GM12878 (cell line): Measurements from ENCODE around the gene CIROP. TPM values are rescaled to one million over a fixed set of nuclear protein-coding genes. Genes with fewer than 3 reads are reported as not detected.
A peak's percentile ranks its signal among the peaks of the same experiment; 100 is the strongest.

Experiments
- ATF7 ChIP-seq: fragments of 450-650 bp; IDR thresholded peaks from 2 replicates; pipeline ENCODE4 v1.6.1; 2016; ENCODE audit warnings: low read depth, mild to moderate bottlenecking
- BACH1 ChIP-seq: fragments of 450-650 bp; IDR thresholded peaks from 2 replicates; pipeline ENCODE4 v1.6.1; 2017; ENCODE audit warnings: mild to moderate bottlenecking, borderline replicate concordance
- BHLHE40 ChIP-seq, 2 experiments: fragments of 450-650 bp in 1 of 2; IDR thresholded peaks; 2 replicates each; pipeline ENCODE4 v1.6.1; 2011 to 2017; ENCODE audit warnings: low read depth in 2 of 2, borderline replicate concordance in 1 of 2, improper control_type of control experiment in 1 of 2, low read length in 1 of 2, mild to moderate bottlenecking in 1 of 2
- CBX5 ChIP-seq: sonication (generic); IDR thresholded peaks from 2 replicates; pipeline ENCODE4 v1.6.1; 2016; ENCODE audit warnings: low read depth, moderate library complexity, mild to moderate bottlenecking, inconsistent platforms
- CHD1 ChIP-seq: IDR thresholded peaks from 2 replicates; pipeline ENCODE4 v1.6.1; 2012; ENCODE audit warnings: low read depth, low read length, improper control_type of control experiment
- CTCF ChIP-seq, 3 experiments: IDR thresholded peaks in 2 of 3; conservative IDR thresholded peaks in 1 of 3; 2 replicates each; pipeline ENCODE4 v1.5.1; 2011; ENCODE audit warnings: low read depth in 3 of 3, low read length in 3 of 3, mild to moderate bottlenecking in 3 of 3, control low read depth in 2 of 3, moderate library complexity in 2 of 3, inconsistent platforms in 1 of 3, mixed read lengths in 1 of 3; ENCODE audit not compliant: control insufficient read depth in 2 of 3, insufficient read depth in 1 of 3; ENCODE audit errors: extremely low read depth in 1 of 3
- DPF2 ChIP-seq: fragments of 450-650 bp; IDR thresholded peaks from 2 replicates; pipeline ENCODE4 v1.6.1; 2017; ENCODE audit warnings: mild to moderate bottlenecking
- E2F8 ChIP-seq: fragments of 450-650 bp; IDR thresholded peaks from 2 replicates; pipeline ENCODE4 v1.6.1; 2018; ENCODE audit warnings: mild to moderate bottlenecking, low read depth, moderate library complexity; ENCODE audit not compliant: partially characterized antibody
- FOS ChIP-seq: IDR thresholded peaks from 3 replicates; pipeline ENCODE4 v1.6.1; 2011; ENCODE audit warnings: borderline replicate concordance; ENCODE audit not compliant: insufficient read length; ENCODE audit errors: extremely low read depth
- IKZF2 ChIP-seq, 2 experiments: fragments of 450-650 bp; IDR thresholded peaks; 2 replicates each; pipeline ENCODE4 v1.6.1; 2017; ENCODE audit warnings: mild to moderate bottlenecking in 2 of 2, moderate library complexity in 2 of 2
- IRF5 ChIP-seq: fragments of 450-650 bp; IDR thresholded peaks from 2 replicates; pipeline ENCODE4 v1.6.1; 2017; ENCODE audit warnings: borderline replicate concordance
- KAT2A ChIP-seq: conservative IDR thresholded peaks from 2 replicates; pipeline ENCODE4 v1.6.1; 2011; ENCODE audit warnings: low read depth, low read length; ENCODE audit not compliant: control insufficient read depth
- KLF5 ChIP-seq: fragments of 450-650 bp; IDR thresholded peaks from 2 replicates; pipeline ENCODE4 v1.6.1; 2014; ENCODE audit warnings: mild to moderate bottlenecking; ENCODE audit not compliant: partially characterized antibody
- NBN ChIP-seq: fragments of 450-650 bp; IDR thresholded peaks from 2 replicates; pipeline ENCODE4 v1.6.1; 2016
- NR2C2 ChIP-seq: IDR thresholded peaks from 2 replicates; pipeline ENCODE4 v1.6.1; 2011; ENCODE audit warnings: borderline replicate concordance, low read depth; ENCODE audit not compliant: control insufficient read depth, insufficient read length
- SMAD1 ChIP-seq: fragments of 450-650 bp; IDR thresholded peaks from 2 replicates; pipeline ENCODE4 v1.6.1; 2018; ENCODE audit warnings: mild to moderate bottlenecking, low read depth; ENCODE audit not compliant: partially characterized antibody
- SMARCA5 ChIP-seq: fragments of 450-650 bp; IDR thresholded peaks from 2 replicates; pipeline ENCODE4 v1.6.1; 2017; ENCODE audit warnings: mild to moderate bottlenecking
- USF1 ChIP-seq: IDR thresholded peaks from 2 replicates; pipeline ENCODE4 v1.6.1; 2011; ENCODE audit warnings: borderline replicate concordance, low read depth, mild to moderate bottlenecking, moderate library complexity, mixed read lengths, low read length; ENCODE audit not compliant: insufficient read depth; ENCODE audit errors: extremely low read length
- USF2 ChIP-seq: IDR thresholded peaks from 2 replicates; pipeline ENCODE4 v1.6.1; 2011; ENCODE audit warnings: low read depth, low read length, improper control_type of control experiment, borderline replicate concordance
- ZNF274 ChIP-seq: IDR thresholded peaks from one replicate; pipeline ENCODE4 v1.8.0; 2011; ENCODE audit not compliant: insufficient read length, insufficient read depth
- ZNF384 ChIP-seq: IDR thresholded peaks from 2 replicates; pipeline ENCODE4 v1.6.1; 2012; ENCODE audit warnings: low read depth, mild to moderate bottlenecking, low read length, improper control_type of control experiment, borderline replicate concordance
- ZZZ3 ChIP-seq: IDR thresholded peaks from 2 replicates; pipeline ENCODE4 v1.6.1; 2011; ENCODE audit warnings: low read depth; ENCODE audit not compliant: control insufficient read depth, insufficient read length
- polyA plus RNA-seq, 11 experiments: library from polyadenylated mRNA; depleted of rRNA in 4 of 11; unstranded in 6 of 11; stranded (reverse) in 5 of 11; fragments of >200 nt; fragmentation: Nextera tagmentation in 4 of 11; fragmentation: Illumina TruSeq in 1 of 11; extraction: Ambion mirVana in 4 of 11; extraction: Trizol in 1 of 11; gene quantifications; 1 replicate in 1 of 11; 2 replicates in 10 of 11; pipeline versions ENCODE4 v1.2.1 to v1.2.3, GENCODE V29; 2011 to 2016; ENCODE audit warnings: inconsistent platforms in 2 of 11, missing spikeins in 2 of 11, low read depth in 1 of 11
- total RNA-seq, 4 experiments: library from RNA; depleted of rRNA in 3 of 4; stranded (reverse); fragments of >200 nt in 3 of 4; fragmentation: Illumina TruSeq in 1 of 4; extraction: Trizol in 1 of 4; gene quantifications; 2 replicates each; pipeline versions ENCODE4 v1.2.1 to v1.2.3, GENCODE V29; 2013 to 2021

CIROP gene
- total and polyA plus RNA-seq, 10 of the 15 experiments (the other 5 are each of a cell fraction or from before 2014, with no cell fraction given), result not detected

GRCh38 chr14:23093991-23094665, 10.7 kb downstream of the CIROP start (continued):
- TF ChIP-seq BHLHE40 (IDR thresholded peaks at IDR 0.05; ENCODE audit: borderline replicate concordance in 1 of 2, low read depth in 2 of 2, low read length in 1 of 2) (no peak), KLF5 (no peak), NBN (peak; percentile 49; the same call in 1 of the 2 replicates), ZNF384 (no peak), CBX5 (no peak), USF1 (no peak), NR2C2 (no peak), USF2 (no peak), E2F8 (no peak), ZNF274 (no peak), DPF2 (no peak), SMAD1 (no peak), ATF7 (no peak), CHD1 (no peak), CTCF (IDR thresholded peaks at IDR 0.05 in 2 of 3, conservative IDR thresholded peaks at IDR 0.05 in 1 of 3; ENCODE audit: control insufficient read depth in 2 of 3, extremely low read depth in 1 of 3, insufficient read depth in 1 of 3, low read depth in 3 of 3, low read length in 3 of 3) (peak; percentile 20 to 37 (median 31); a peak in 5 of 6 replicates), SMARCA5 (no peak), IRF5 (no peak), KAT2A (no peak), BACH1 (no peak), FOS (no peak), ZZZ3 (no peak), IKZF2 (IDR thresholded peaks at IDR 0.05) (no peak)
